SK-N-SH treated with all-trans-retinoic acid at 6 μM for 48 hours (cell line): ENCODE measurements around the gene GLP1R.

Experiments
- ATAC-seq: fragments of 200-7000 bp; cut with Tn5 transposase; 3 replicates; pipeline ENCODE4 v1.9.1; 2020; ENCODE audit warnings: mild to moderate bottlenecking, moderate library complexity
- ARNTL ChIP-seq: fragments of 450-650 bp; formaldehyde crosslinking; IDR thresholded peaks from 2 replicates; pipeline ENCODE4 v1.5.0; 2020; ENCODE audit warnings: low read depth, mild to moderate bottlenecking, moderate library complexity, borderline replicate concordance
- CREB5 ChIP-seq: fragments of 250-450 bp; sonication (Bioruptor Pico); IDR thresholded peaks from 2 replicates; pipeline ENCODE4 v1.5.1; 2020; ENCODE audit warnings: low read depth, mild to moderate bottlenecking, moderate library complexity
- CSDC2 ChIP-seq: fragments of 250-450 bp; sonication (Bioruptor Pico); IDR thresholded peaks from 2 replicates; pipeline ENCODE4 v1.5.0; 2020; ENCODE audit warnings: mild to moderate bottlenecking, moderate library complexity
- CSRNP3 ChIP-seq: fragments of 250-450 bp; sonication (Bioruptor Pico); IDR thresholded peaks from 2 replicates; pipeline ENCODE4 v1.5.1; 2021; ENCODE audit warnings: mild to moderate bottlenecking, moderate library complexity
- ESRRG ChIP-seq: fragments of 250-450 bp; sonication (Bioruptor Pico); IDR thresholded peaks from 2 replicates; pipeline ENCODE4 v1.6.1; 2021; ENCODE audit warnings: mild to moderate bottlenecking
- GLIS3 ChIP-seq: fragments of 250-450 bp; sonication (Bioruptor Pico); IDR thresholded peaks from 2 replicates; pipeline ENCODE4 v1.5.0; 2020; ENCODE audit warnings: mild to moderate bottlenecking, moderate library complexity
- OSR1 ChIP-seq: fragments of 250-450 bp; sonication (Bioruptor Pico); IDR thresholded peaks from 2 replicates; pipeline ENCODE4 v1.8.0; 2022; ENCODE audit warnings: moderate library complexity, mild to moderate bottlenecking, inconsistent platforms
- PPARA ChIP-seq: fragments of 250-450 bp; sonication (Bioruptor Pico); IDR thresholded peaks from 2 replicates; pipeline ENCODE4 v1.5.0; 2020; ENCODE audit warnings: mild to moderate bottlenecking, borderline replicate concordance
- RARB ChIP-seq: fragments of 250-450 bp; sonication (Bioruptor Pico); IDR thresholded peaks from 2 replicates; pipeline ENCODE4 v1.8.0; 2021; ENCODE audit warnings: mild to moderate bottlenecking, moderate library complexity
- SNAI2 ChIP-seq: fragments of 250-450 bp; sonication (Bioruptor Pico); IDR thresholded peaks from 2 replicates; pipeline ENCODE4 v1.5.0; 2020; ENCODE audit warnings: mild to moderate bottlenecking, moderate library complexity
- TCF4 ChIP-seq: fragments of 250-450 bp; sonication (Bioruptor Pico); IDR thresholded peaks from 2 replicates; pipeline ENCODE4 v1.8.0; 2021; ENCODE audit warnings: mild to moderate bottlenecking, moderate library complexity, borderline replicate concordance
- TOX ChIP-seq: fragments of 250-450 bp; sonication (Bioruptor Pico); IDR thresholded peaks from 2 replicates; pipeline ENCODE4 v1.8.0; 2021; ENCODE audit warnings: mild to moderate bottlenecking, moderate library complexity, borderline replicate concordance
- TSHZ2 ChIP-seq: fragments of 250-450 bp; sonication (Bioruptor Pico); IDR thresholded peaks from 2 replicates; pipeline ENCODE4 v1.5.0; 2020; ENCODE audit warnings: mild to moderate bottlenecking, moderate library complexity
- ZC3H10 ChIP-seq: fragments of 250-450 bp; sonication (Bioruptor Pico); IDR thresholded peaks from 2 replicates; pipeline ENCODE4 v1.5.1; 2021; ENCODE audit warnings: mild to moderate bottlenecking, moderate library complexity
- ZFP3 ChIP-seq: fragments of 250-450 bp; sonication (Bioruptor Pico); IDR thresholded peaks from 2 replicates; pipeline ENCODE4 v1.5.0; 2020; ENCODE audit warnings: mild to moderate bottlenecking, moderate library complexity
- ZFP30 ChIP-seq: fragments of 450-650 bp; formaldehyde crosslinking; IDR thresholded peaks from 2 replicates; pipeline ENCODE4 v1.5.0; 2022; ENCODE audit warnings: mild to moderate bottlenecking, moderate library complexity
- ZNF565 ChIP-seq: fragments of 450-650 bp; formaldehyde crosslinking; conservative IDR thresholded peaks from 2 replicates; pipeline ENCODE4 v1.5.0; 2020; ENCODE audit warnings: low read depth, mild to moderate bottlenecking, moderate library complexity
- ZNF70 ChIP-seq: fragments of 450-650 bp; formaldehyde crosslinking; IDR thresholded peaks from 2 replicates; pipeline ENCODE4 v1.5.0; 2020; ENCODE audit warnings: mild to moderate bottlenecking, moderate library complexity
- ZNF8 ChIP-seq: fragments of 450-650 bp; formaldehyde crosslinking; IDR thresholded peaks from 2 replicates; pipeline ENCODE4 v1.5.0; 2020; ENCODE audit warnings: mild to moderate bottlenecking, moderate library complexity
- TF ChIP-seq, protein P1 (sequence below): fragments of 250-450 bp; sonication (Bioruptor Pico); IDR thresholded peaks from 2 replicates; pipeline ENCODE4 v1.8.0; 2021; ENCODE audit warnings: low read depth, mild to moderate bottlenecking, moderate library complexity, borderline replicate concordance
- TF ChIP-seq, protein P2 (sequence below): fragments of 250-450 bp; sonication (Bioruptor Pico); IDR thresholded peaks from 2 replicates; pipeline ENCODE4 v1.8.0; 2020; ENCODE audit warnings: mild to moderate bottlenecking, moderate library complexity, borderline replicate concordance

The GLP1R gene

DNA sequence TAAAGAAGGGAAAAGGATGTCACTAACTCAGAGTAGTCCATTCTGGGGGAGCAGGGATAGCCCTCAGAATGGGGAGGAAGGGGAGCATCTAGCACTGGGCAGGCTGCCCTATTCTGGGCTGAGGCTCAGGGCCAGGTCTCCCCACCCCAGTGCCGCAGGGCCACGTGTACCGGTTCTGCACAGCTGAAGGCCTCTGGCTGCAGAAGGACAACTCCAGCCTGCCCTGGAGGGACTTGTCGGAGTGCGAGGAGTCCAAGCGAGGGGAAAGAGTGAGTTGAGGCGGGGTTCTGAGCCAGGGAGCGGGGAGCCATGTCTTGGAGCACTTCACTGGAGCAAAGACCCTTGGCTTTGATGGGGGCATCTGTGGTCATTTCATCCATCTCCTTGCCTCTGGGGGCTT lies 17.0 kb downstream of the GLP1R start (continued):
- TF ChIP-seq, protein P1, sequence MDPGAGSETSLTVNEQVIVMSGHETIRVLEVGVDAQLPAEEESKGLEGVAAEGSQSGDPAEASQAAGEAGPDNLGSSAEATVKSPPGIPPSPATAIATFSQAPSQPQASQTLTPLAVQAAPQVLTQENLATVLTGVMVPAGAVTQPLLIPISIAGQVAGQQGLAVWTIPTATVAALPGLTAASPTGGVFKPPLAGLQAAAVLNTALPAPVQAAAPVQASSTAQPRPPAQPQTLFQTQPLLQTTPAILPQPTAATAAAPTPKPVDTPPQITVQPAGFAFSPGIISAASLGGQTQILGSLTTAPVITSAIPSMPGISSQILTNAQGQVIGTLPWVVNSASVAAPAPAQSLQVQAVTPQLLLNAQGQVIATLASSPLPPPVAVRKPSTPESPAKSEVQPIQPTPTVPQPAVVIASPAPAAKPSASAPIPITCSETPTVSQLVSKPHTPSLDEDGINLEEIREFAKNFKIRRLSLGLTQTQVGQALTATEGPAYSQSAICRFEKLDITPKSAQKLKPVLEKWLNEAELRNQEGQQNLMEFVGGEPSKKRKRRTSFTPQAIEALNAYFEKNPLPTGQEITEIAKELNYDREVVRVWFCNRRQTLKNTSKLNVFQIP: no peak
- no peak for TF ChIP-seq TOX (CRISPR knock-in tag)
- TF ChIP-seq SNAI2 (CRISPR knock-in tag): no peak

DNA sequence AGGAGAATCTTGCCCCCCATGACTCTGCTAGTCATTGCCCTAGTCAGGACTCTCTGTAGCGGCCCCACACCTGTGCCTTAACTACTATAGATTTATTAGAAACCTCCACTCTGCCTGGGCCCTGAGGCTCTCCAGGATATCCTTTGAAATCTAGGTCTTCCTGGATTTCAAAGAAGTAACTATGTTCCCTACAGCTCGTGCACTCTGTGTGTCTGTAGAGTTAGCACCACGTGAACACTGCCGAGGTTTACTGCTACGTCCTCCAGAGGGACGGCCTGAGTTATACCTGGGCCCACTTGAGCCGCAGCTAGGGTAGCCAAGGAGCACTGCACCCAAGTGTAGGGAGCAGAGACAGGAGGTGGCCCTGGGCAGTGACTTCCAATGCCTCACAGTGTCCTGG lies 19.8 kb downstream of the GLP1R start:
- TF ChIP-seq ZC3H10 (CRISPR knock-in tag) (no peak), RARB (CRISPR knock-in tag) (no peak), CSRNP3 (no peak), GLIS3 (CRISPR knock-in tag) (no peak), ESRRG (CRISPR knock-in tag) (no peak), OSR1 (no peak), ZNF8 (CRISPR knock-in tag) (no peak), SNAI2 (CRISPR knock-in tag) (no peak), ZFP3 (CRISPR knock-in tag) (no peak), ZNF70 (no peak), PPARA (no peak), TOX (CRISPR knock-in tag) (no peak), TCF4 (CRISPR knock-in tag) (no peak), ZFP30 (CRISPR knock-in tag) (no peak), ZNF565 (CRISPR knock-in tag) (no peak), TSHZ2 (CRISPR knock-in tag) (no peak)
- TF ChIP-seq, protein P2, sequence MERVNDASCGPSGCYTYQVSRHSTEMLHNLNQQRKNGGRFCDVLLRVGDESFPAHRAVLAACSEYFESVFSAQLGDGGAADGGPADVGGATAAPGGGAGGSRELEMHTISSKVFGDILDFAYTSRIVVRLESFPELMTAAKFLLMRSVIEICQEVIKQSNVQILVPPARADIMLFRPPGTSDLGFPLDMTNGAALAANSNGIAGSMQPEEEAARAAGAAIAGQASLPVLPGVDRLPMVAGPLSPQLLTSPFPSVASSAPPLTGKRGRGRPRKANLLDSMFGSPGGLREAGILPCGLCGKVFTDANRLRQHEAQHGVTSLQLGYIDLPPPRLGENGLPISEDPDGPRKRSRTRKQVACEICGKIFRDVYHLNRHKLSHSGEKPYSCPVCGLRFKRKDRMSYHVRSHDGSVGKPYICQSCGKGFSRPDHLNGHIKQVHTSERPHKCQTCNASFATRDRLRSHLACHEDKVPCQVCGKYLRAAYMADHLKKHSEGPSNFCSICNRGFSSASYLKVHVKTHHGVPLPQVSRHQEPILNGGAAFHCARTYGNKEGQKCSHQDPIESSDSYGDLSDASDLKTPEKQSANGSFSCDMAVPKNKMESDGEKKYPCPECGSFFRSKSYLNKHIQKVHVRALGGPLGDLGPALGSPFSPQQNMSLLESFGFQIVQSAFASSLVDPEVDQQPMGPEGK: no peak
- TF ChIP-seq, protein P1: no peak
- ATAC-seq: no peak

DNA sequence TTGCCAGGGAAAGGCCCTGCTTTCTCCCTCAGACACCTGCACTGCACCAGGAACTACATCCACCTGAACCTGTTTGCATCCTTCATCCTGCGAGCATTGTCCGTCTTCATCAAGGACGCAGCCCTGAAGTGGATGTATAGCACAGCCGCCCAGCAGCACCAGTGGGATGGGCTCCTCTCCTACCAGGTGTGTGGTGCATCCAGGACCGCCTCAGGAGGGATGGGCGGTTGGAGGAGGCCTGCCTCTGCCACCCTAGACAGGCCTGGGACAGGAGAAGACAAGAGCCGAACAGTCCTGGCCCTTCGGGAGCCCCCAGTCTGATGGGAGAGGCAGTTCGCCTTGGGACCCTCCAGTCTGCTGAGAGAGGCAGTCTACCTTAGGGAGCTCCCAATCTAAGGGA lies 24.2 kb downstream of the GLP1R start:
- ATAC-seq: no peak
- no peak for TF ChIP-seq ARNTL
- no peak for TF ChIP-seq PPARA
- TF ChIP-seq CSDC2 (CRISPR knock-in tag): no peak
- TF ChIP-seq ZNF565 (CRISPR knock-in tag): no peak
- TF ChIP-seq GLIS3 (CRISPR knock-in tag): no peak
- no peak for TF ChIP-seq ZFP3 (CRISPR knock-in tag)
- TF ChIP-seq ZNF8 (CRISPR knock-in tag): no peak
- TF ChIP-seq, protein P2: no peak
- TF ChIP-seq SNAI2 (CRISPR knock-in tag): no peak
- no peak for TF ChIP-seq ZNF70
- no peak for TF ChIP-seq ZC3H10 (CRISPR knock-in tag)
- TF ChIP-seq ZFP30 (CRISPR knock-in tag): no peak
- no peak for TF ChIP-seq CREB5 (CRISPR knock-in tag)
